GM10248 (cell line): ENCODE results near the gene FBXW5.

Experiments
- CTCF ChIA-PET: fragments of 300-600 bp; sonication (Branson Sonifier 250); formaldehyde crosslinking; extraction: SDS; loops from one replicate; lab custom pipeline; 2021; ENCODE audit warnings: antibody characterized with exemption; lab: Yijun Ruan, JAX
- POLR2A ChIA-PET: fragments of 350-650 bp; sonication (Branson Sonifier 250); formaldehyde crosslinking; extraction: SDS; loops from one replicate; lab custom pipeline; 2020; ENCODE audit warnings: antibody characterized with exemption; lab: Yijun Ruan, JAX
- DNase-seq: peaks from one replicate; pipeline ENCODE4 v3.0.0; 2012; ENCODE audit errors: extremely low spot score
- TF ChIP-seq, protein P1 (sequence below): IDR thresholded peaks from 2 replicates; pipeline ENCODE4 v1.5.1; 2012; ENCODE audit warnings: mild to moderate bottlenecking, low read depth; ENCODE audit errors: extremely low read depth, missing control alignments, control extremely low read depth

FBXW5 gene, protein sequence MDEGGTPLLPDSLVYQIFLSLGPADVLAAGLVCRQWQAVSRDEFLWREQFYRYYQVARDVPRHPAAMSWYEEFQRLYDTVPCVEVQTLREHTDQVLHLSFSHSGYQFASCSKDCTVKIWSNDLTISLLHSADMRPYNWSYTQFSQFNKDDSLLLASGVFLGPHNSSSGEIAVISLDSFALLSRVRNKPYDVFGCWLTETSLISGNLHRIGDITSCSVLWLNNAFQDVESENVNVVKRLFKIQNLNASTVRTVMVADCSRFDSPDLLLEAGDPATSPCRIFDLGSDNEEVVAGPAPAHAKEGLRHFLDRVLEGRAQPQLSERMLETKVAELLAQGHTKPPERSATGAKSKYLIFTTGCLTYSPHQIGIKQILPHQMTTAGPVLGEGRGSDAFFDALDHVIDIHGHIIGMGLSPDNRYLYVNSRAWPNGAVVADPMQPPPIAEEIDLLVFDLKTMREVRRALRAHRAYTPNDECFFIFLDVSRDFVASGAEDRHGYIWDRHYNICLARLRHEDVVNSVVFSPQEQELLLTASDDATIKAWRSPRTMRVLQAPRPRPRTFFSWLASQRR

GRCh38 chr9:136944519-136945332, at the start of gene FBXW5, which contains the start of gene C8G:
Gene FBXW5, minus strand, starts transcription at chr9:136944738. Its CDS starts 655 bp downstream, at chr9:136944083.
Gene C8G, plus strand, starts transcription at chr9:136945243. Its CDS starts 78 bp downstream, at chr9:136945321.
- ChIA-PET CTCF (interaction anchor here (0.7 to 6.5 kb wide), 16 partner anchors 9 to 216 kb away, joined by 3 to 126 read pairs (median 4); partner anchors contain the start of genes FUT7, MAN1B1, PAXX and RABL6), POLR2A (interaction anchor here (0.7 kb wide), 1 partner anchor 61 kb away, joined by 4 read pairs; no protein-coding TSS in a partner anchor)
- DNase-seq = peak; percentile 100
- TF ChIP-seq, protein P1, sequence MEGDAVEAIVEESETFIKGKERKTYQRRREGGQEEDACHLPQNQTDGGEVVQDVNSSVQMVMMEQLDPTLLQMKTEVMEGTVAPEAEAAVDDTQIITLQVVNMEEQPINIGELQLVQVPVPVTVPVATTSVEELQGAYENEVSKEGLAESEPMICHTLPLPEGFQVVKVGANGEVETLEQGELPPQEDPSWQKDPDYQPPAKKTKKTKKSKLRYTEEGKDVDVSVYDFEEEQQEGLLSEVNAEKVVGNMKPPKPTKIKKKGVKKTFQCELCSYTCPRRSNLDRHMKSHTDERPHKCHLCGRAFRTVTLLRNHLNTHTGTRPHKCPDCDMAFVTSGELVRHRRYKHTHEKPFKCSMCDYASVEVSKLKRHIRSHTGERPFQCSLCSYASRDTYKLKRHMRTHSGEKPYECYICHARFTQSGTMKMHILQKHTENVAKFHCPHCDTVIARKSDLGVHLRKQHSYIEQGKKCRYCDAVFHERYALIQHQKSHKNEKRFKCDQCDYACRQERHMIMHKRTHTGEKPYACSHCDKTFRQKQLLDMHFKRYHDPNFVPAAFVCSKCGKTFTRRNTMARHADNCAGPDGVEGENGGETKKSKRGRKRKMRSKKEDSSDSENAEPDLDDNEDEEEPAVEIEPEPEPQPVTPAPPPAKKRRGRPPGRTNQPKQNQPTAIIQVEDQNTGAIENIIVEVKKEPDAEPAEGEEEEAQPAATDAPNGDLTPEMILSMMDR = peak; percentile 95

DNA sequence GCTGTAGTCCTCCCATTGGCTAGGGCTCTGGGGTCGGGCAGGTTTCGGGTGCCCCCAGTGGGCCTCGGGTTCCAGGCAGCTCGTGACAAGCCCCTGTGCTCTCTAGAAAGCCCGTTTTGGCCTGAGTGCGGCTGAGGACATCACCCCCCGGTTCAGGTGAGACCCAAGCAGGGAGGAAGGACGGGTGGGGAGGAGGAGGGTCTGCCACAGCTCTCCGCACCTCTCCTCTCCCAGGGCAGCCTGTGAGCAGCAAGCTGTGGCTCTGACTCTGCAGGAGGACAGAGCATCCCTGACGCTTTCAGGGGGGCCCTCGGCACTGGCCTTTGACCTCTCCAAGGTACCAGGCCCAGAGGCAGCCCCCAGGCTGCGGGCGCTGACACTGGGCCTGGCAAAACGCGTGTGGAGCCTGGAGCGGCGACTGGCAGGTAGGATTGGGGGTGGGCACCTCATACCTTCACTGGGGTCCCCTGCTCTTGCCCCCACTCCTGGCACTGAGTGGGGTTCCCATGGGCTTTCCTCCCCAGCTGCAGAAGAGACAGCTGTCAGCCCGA, 48.4 kb upstream of the FBXW5 start:
- ChIA-PET POLR2A (interaction anchor here (0.6 to 1.1 kb wide), 3 partner anchors 8 to 249 kb away, joined by 3 to 4 read pairs (median 3); no protein-coding TSS in a partner anchor), CTCF (interaction anchor here (0.9 to 3.5 kb wide), 11 partner anchors 11 to 244 kb away, joined by 3 to 18 read pairs (median 3); partner anchors contain the start of genes ABCA2, AJM1 and NPDC1)
- DNase-seq = no peak
- TF ChIP-seq, protein P1 = no peak

GRCh38 chr9:136991993-136992818, 47.7 kb upstream of the FBXW5 start, which contains the start of gene PAXX:
Gene PAXX, plus strand, starts transcription at chr9:136992422. Its CDS starts 22 bp downstream, at chr9:136992444.
- TF ChIP-seq, protein P1 = no peak
- ChIA-PET POLR2A (interaction anchor here (0.6 to 1.0 kb wide), 5 partner anchors 9 to 642 kb away, joined by 3 to 5 read pairs (median 4); no protein-coding TSS in a partner anchor), CTCF (interaction anchor here (1.0 to 3.5 kb wide), 9 partner anchors 10 to 244 kb away, joined by 3 to 18 read pairs (median 4); partner anchors contain the start of genes ABCA2, AJM1 and NPDC1)
- DNase-seq = peak; percentile 99

- DNase-seq = no peak
- TF ChIP-seq, protein P1 = no peak
- ChIA-PET POLR2A (no interaction called here), CTCF (interaction anchor here (1.0 to 3.5 kb wide), 3 partner anchors 39 to 56 kb away, joined by 3 to 16 read pairs (median 7); partner anchors contain the start of gene NPDC1)
Observed at GRCh38 chr9:136990242-136990911, 45.8 kb upstream of the FBXW5 start.

DNA sequence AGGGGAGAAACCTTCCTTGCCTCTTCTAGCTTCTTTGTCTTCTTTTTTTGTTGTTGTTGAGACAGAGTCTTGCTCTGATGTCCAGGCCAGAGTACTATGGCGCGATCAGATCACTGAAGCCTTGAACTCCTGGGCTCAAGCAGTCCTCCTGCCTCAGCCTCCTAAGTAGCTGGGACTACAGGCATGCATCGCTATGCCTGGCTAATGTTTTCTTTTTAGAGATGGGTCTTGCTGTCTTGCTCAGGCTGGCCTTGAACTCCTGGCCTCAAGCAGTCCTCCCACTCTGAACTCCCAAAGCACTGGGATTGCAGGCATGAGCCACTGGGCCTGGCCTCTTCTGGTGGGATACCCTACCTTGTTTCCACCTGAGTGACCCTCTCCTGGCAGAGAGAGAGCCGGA, 44.3 kb upstream of the FBXW5 start:
- TF ChIP-seq, protein P1 = no peak
- ChIA-PET CTCF (interaction anchor here (1.2 to 2.4 kb wide), 7 partner anchors 11 to 75 kb away, joined by 3 to 9 read pairs (median 6); partner anchors contain the start of gene NPDC1), POLR2A (no interaction called here)
- no peak for DNase-seq
